T-helper 2 cell treated with Interferon-gamma antibody and Interleukin-4, amounts not matched to agents 5 μg/mL and 100 μg/mL, for 36 hours (primary cell): Measurements from ENCODE around the gene CCND1.

Source experiments
- DNase-seq: peaks from one replicate; pipeline ENCODE4 v3.0.0; 2021; ENCODE audit warnings: low spot score
- H3K27ac Mint-ChIP-seq: one replicate; pipeline ENCODE4 v1.8.0; 2021; ENCODE audit warnings: mild to moderate bottlenecking, mixed read lengths
- H3K27me3 Mint-ChIP-seq: one replicate; pipeline ENCODE4 v1.8.0; 2021; ENCODE audit warnings: low read depth, mixed read lengths
- H3K36me3 Mint-ChIP-seq: one replicate; pipeline ENCODE4 v1.8.0; 2021; ENCODE audit warnings: low read depth, mixed read lengths
- H3K4me1 Mint-ChIP-seq: one replicate; pipeline ENCODE4 v1.8.0; 2021; ENCODE audit warnings: low read depth, mixed read lengths
- H3K4me3 Mint-ChIP-seq: one replicate; pipeline ENCODE4 v1.8.0; 2022; ENCODE audit warnings: mild to moderate bottlenecking, moderate library complexity, mixed read lengths
- H3K9me3 Mint-ChIP-seq: one replicate; pipeline ENCODE4 v1.8.0; 2021; ENCODE audit warnings: mixed read lengths

The CCND1 gene

GRCh38 chr11:69648679-69649575 lies 8.0 kb downstream of the CCND1 start:
- no peak overlapping the region for H3K4me3 Mint-ChIP-seq

GRCh38 chr11:69649576-69649900 lies 8.6 kb downstream of the CCND1 start:
- Mint-ChIP-seq H3K27me3 (no peaks in the 10 kb centered on the region), H3K4me1 (no peaks in the 10 kb centered on the region), H3K4me3 (no peak overlapping the region), H3K9me3 (no peaks in the 10 kb centered on the region), H3K36me3 (no peaks in the 10 kb centered on the region), H3K27ac (no peak overlapping the region)
- no peak for DNase-seq

More at GRCh38 chr11:69648679-69649575, 8.0 kb downstream of the CCND1 start:
- DNase-seq: no peak
- Mint-ChIP-seq H3K4me1 (no peaks in the 10 kb centered on the region), H3K27me3 (no peaks in the 10 kb centered on the region), H3K9me3 (no peaks in the 10 kb centered on the region), H3K27ac (no peak overlapping the region), H3K36me3 (no peaks in the 10 kb centered on the region)

- Mint-ChIP-seq H3K4me1 (no peaks in the 10 kb centered on the region), H3K9me3 (no peaks in the 10 kb centered on the region), H3K27me3 (no peaks in the 10 kb centered on the region), H3K36me3 (no peaks in the 10 kb centered on the region), H3K4me3 (no peak overlapping the region), H3K27ac (no peak overlapping the region)
- no peak for DNase-seq
Measured at GRCh38 chr11:69650081-69650831, 9.3 kb downstream of the CCND1 start.

- no peak overlapping the region for H3K4me3 Mint-ChIP-seq
- no peaks in the 10 kb centered on the region for H3K27me3 Mint-ChIP-seq
- H3K36me3 Mint-ChIP-seq: no peaks in the 10 kb centered on the region
- DNase-seq: no peak
- H3K4me1 Mint-ChIP-seq: no peaks in the 10 kb centered on the region
- no peaks in the 10 kb centered on the region for H3K9me3 Mint-ChIP-seq
- no peak overlapping the region for H3K27ac Mint-ChIP-seq
Measured at GRCh38 chr11:69650832-69651344, 9.9 kb downstream of the CCND1 start.

- Mint-ChIP-seq H3K4me1 (no peaks in the 10 kb centered on the region), H3K36me3 (no peaks in the 10 kb centered on the region), H3K27me3 (no peaks in the 10 kb centered on the region), H3K4me3 (no peak overlapping the region), H3K27ac (no peak overlapping the region), H3K9me3 (no peaks in the 10 kb centered on the region)
- DNase-seq: no peak
Measured at GRCh38 chr11:69651834-69652620, 11.1 kb downstream of the CCND1 start.

- Mint-ChIP-seq H3K27ac (no peak overlapping the region), H3K27me3 (no peaks in the 10 kb centered on the region), H3K9me3 (no peaks in the 10 kb centered on the region), H3K4me1 (no peaks in the 10 kb centered on the region), H3K36me3 (no peaks in the 10 kb centered on the region), H3K4me3 (no peak overlapping the region)
- DNase-seq: no peak
Measured at GRCh38 chr11:69652999-69653398, 12.0 kb downstream of the CCND1 start.

GRCh38 chr11:69653406-69653960 lies 12.5 kb downstream of the CCND1 start:
- Mint-ChIP-seq H3K4me3 (no peak overlapping the region), H3K36me3 (no peaks in the 10 kb centered on the region), H3K27ac (no peak overlapping the region), H3K4me1 (no peaks in the 10 kb centered on the region), H3K27me3 (no peaks in the 10 kb centered on the region), H3K9me3 (no peaks in the 10 kb centered on the region)
- DNase-seq: no peak

GRCh38 chr11:69654001-69654659 lies 13.2 kb downstream of the CCND1 start:
- no peak for DNase-seq
- Mint-ChIP-seq H3K27ac (no peak overlapping the region), H3K4me3 (no peak overlapping the region), H3K4me1 (no peaks in the 10 kb centered on the region), H3K9me3 (no peaks in the 10 kb centered on the region), H3K36me3 (no peaks in the 10 kb centered on the region), H3K27me3 (no peaks in the 10 kb centered on the region)

- H3K36me3 Mint-ChIP-seq: no peaks in the 10 kb centered on the region
- H3K9me3 Mint-ChIP-seq: no peaks in the 10 kb centered on the region
- H3K27ac Mint-ChIP-seq: no peak overlapping the region
- no peak for DNase-seq
- no peak overlapping the region for H3K4me3 Mint-ChIP-seq
- no peaks in the 10 kb centered on the region for H3K4me1 Mint-ChIP-seq
- no peaks in the 10 kb centered on the region for H3K27me3 Mint-ChIP-seq
Measured at GRCh38 chr11:69654660-69655478, 13.9 kb downstream of the CCND1 start.

- DNase-seq: no peak
- H3K4me3 Mint-ChIP-seq: no peak overlapping the region
- no peaks in the 10 kb centered on the region for H3K4me1 Mint-ChIP-seq
- no peaks in the 10 kb centered on the region for H3K36me3 Mint-ChIP-seq
- H3K9me3 Mint-ChIP-seq: no peaks in the 10 kb centered on the region
- H3K27ac Mint-ChIP-seq: no peak overlapping the region
- H3K27me3 Mint-ChIP-seq: no peaks in the 10 kb centered on the region
Measured at GRCh38 chr11:69655479-69656428, 14.8 kb downstream of the CCND1 start.

- Mint-ChIP-seq H3K27me3 (no peaks in the 10 kb centered on the region), H3K9me3 (no peaks in the 10 kb centered on the region), H3K4me3 (no peak overlapping the region), H3K36me3 (no peaks in the 10 kb centered on the region), H3K27ac (no peak overlapping the region), H3K4me1 (no peaks in the 10 kb centered on the region)
- no peak for DNase-seq
Measured at GRCh38 chr11:69656536-69657455, 15.8 kb downstream of the CCND1 start.
